DOHH2 (cell line): ENCODE measurements around the gene POLN.

Experiments used
- H3F3A ChIP-seq: fragments of 200-600 bp; sonication (generic), shearing (Covaris generic); 2 replicates; pipeline ENCODE4 v1.6.0; 2016; ENCODE audit warnings: antibody characterized with exemption, mild to moderate bottlenecking; ENCODE audit not compliant: control insufficient read depth, insufficient read depth
- H3K27ac ChIP-seq: fragments of 200-600 bp; sonication (generic); 2 replicates; pipeline ENCODE4 v1.5.1; 2014; ENCODE audit warnings: low read depth, mild to moderate bottlenecking, low read length, moderate library complexity
- H3K27me3 ChIP-seq: fragments of 200-600 bp; sonication (generic); 2 replicates; pipeline ENCODE4 v1.6.1; 2014; ENCODE audit warnings: mild to moderate bottlenecking, low read length, mixed read lengths; ENCODE audit not compliant: control insufficient read depth
- H3K36me3 ChIP-seq: fragments of 200-600 bp; sonication (generic); 2 replicates; pipeline ENCODE4 v1.6.1; 2014; ENCODE audit warnings: mild to moderate bottlenecking, low read length, moderate library complexity, mixed read lengths; ENCODE audit not compliant: control insufficient read depth
- H3K4me1 ChIP-seq: fragments of 200-600 bp; sonication (generic); 2 replicates; pipeline ENCODE4 v1.6.1; 2014; ENCODE audit warnings: mild to moderate bottlenecking, low read length, mixed read lengths; ENCODE audit not compliant: control insufficient read depth
- H3K4me2 ChIP-seq: fragments of 200-600 bp; sonication (generic); 2 replicates; pipeline ENCODE4 v1.6.0; 2014; ENCODE audit warnings: mild to moderate bottlenecking, low read length, moderate library complexity
- H3K4me3 ChIP-seq: fragments of 200-600 bp; sonication (generic); 2 replicates; pipeline ENCODE4 v1.5.1; 2014; ENCODE audit warnings: mild to moderate bottlenecking, low read length, mixed read lengths
- H3K79me2 ChIP-seq: fragments of 200-600 bp; sonication (generic); 2 replicates; pipeline ENCODE4 v1.6.1; 2014; ENCODE audit warnings: mild to moderate bottlenecking, low read length, mixed read lengths; ENCODE audit not compliant: control insufficient read depth
- H3K9me2 ChIP-seq: fragments of 200-600 bp; sonication (generic); replicated peaks from 2 replicates; pipeline ENCODE4 v1.6.1; 2014; ENCODE audit warnings: mild to moderate bottlenecking, low read length, mixed read lengths; ENCODE audit not compliant: control insufficient read depth
- H3K9me3 ChIP-seq: fragments of 200-600 bp; sonication (generic); 2 replicates; pipeline ENCODE4 v1.6.1; 2014; ENCODE audit warnings: antibody characterized with exemption, low read length, mixed read lengths; ENCODE audit not compliant: control insufficient read depth, insufficient read depth
- H4K20me1 ChIP-seq: fragments of 200-600 bp; sonication (generic); 2 replicates; pipeline ENCODE4 v1.6.0; 2014; ENCODE audit warnings: low read depth, mild to moderate bottlenecking, antibody characterized with exemption, low read length, moderate library complexity; ENCODE audit not compliant: control insufficient read depth, insufficient read depth
- CTCF ChIP-seq: fragments of 200-600 bp; sonication (generic); IDR thresholded peaks from one replicate; pipeline ENCODE4 v1.5.1; 2014; ENCODE audit warnings: antibody characterized with exemption, mild to moderate bottlenecking, low read depth, low read length; ENCODE audit not compliant: poor library complexity, severe bottlenecking
- EZH2phosphoT487 ChIP-seq: fragments of 200-600 bp; sonication (generic); IDR thresholded peaks from 2 replicates; pipeline ENCODE4 v1.6.1; 2017; ENCODE audit warnings: borderline replicate concordance, mild to moderate bottlenecking, antibody characterized with exemption, low read length, moderate library complexity, mixed read lengths

The POLN gene

GRCh38 chr4:2271279-2272025 is 29.5 kb upstream of the POLN start:
- TF ChIP-seq CTCF (no peak), EZH2phosphoT487 (no peak)
- no peaks in the 10 kb centered on the region for H3K79me2 ChIP-seq
- H3K36me3 ChIP-seq: no peaks in the 10 kb centered on the region
- H3K9me3 ChIP-seq: no peaks in the 10 kb centered on the region
- H3K27me3 ChIP-seq: no peaks in the 10 kb centered on the region
- no peak overlapping the region for H3K4me2 ChIP-seq
- H3K27ac ChIP-seq: no peak overlapping the region
- H3K4me1 ChIP-seq: no peaks in the 10 kb centered on the region
- no peaks in the 10 kb centered on the region for H3F3A ChIP-seq
- no peak overlapping the region for H3K4me3 ChIP-seq
- no peaks in the 10 kb centered on the region for H3K9me2 ChIP-seq
- H4K20me1 ChIP-seq: no peaks in the 10 kb centered on the region

- H3K4me1 ChIP-seq: no peaks in the 10 kb centered on the region
- H3K4me2 ChIP-seq: no peak overlapping the region
- no peak for TF ChIP-seq CTCF
- no peak for TF ChIP-seq EZH2phosphoT487
- no peak overlapping the region for H3K4me3 ChIP-seq
- H3F3A ChIP-seq: no peaks in the 10 kb centered on the region
- no peaks in the 10 kb centered on the region for H3K27me3 ChIP-seq
- H3K27ac ChIP-seq: no peak overlapping the region
- H3K9me2 ChIP-seq: no peaks in the 10 kb centered on the region
- H3K79me2 ChIP-seq: no peaks in the 10 kb centered on the region
- no peaks in the 10 kb centered on the region for H4K20me1 ChIP-seq
- no peaks in the 10 kb centered on the region for H3K9me3 ChIP-seq
- no peaks in the 10 kb centered on the region for H3K36me3 ChIP-seq
These were observed 28.6 kb upstream of the POLN start for GRCh38 chr4:2270341-2271165.

GRCh38 chr4:2269618-2270163 is 27.8 kb upstream of the POLN start:
- Histone ChIP-seq H3K4me2 (no peak overlapping the region), H3K79me2 (no peaks in the 10 kb centered on the region), H3K27me3 (no peaks in the 10 kb centered on the region), H3K4me1 (no peaks in the 10 kb centered on the region; the same call in 1 of the 2 replicates), H3K27ac (no peak overlapping the region), H3K4me3 (no peak overlapping the region), H4K20me1 (no peaks in the 10 kb centered on the region), H3F3A (no peaks in the 10 kb centered on the region), H3K36me3 (no peaks in the 10 kb centered on the region), H3K9me2 (no peaks in the 10 kb centered on the region), H3K9me3 (no peaks in the 10 kb centered on the region)
- no peak for TF ChIP-seq CTCF
- no peak for TF ChIP-seq EZH2phosphoT487
